Astrocyte of the spinal cord (primary cell): ENCODE measurements around the gene FN3KRP.

Source experiments
- DNase-seq: peaks from one replicate; pipeline ENCODE4 v3.0.0; 2011; ENCODE audit warnings: low read depth, low spot score
- H3K4me3 ChIP-seq: 2 replicates; pipeline ENCODE4 v1.5.1; 2011; ENCODE audit warnings: low read depth, mild to moderate bottlenecking, low read length, moderate library complexity
- CTCF ChIP-seq: IDR thresholded peaks from 2 replicates; pipeline ENCODE4 v1.5.1; 2012; ENCODE audit warnings: low read depth, mild to moderate bottlenecking, low read length, inconsistent platforms
- in situ Hi-C: cut with HindIII; loops from 2 replicates; pipeline ENCODE4 v1.10.0; 2017; ENCODE audit warnings: low sequenced_read_pairs

FN3KRP gene

DNA sequence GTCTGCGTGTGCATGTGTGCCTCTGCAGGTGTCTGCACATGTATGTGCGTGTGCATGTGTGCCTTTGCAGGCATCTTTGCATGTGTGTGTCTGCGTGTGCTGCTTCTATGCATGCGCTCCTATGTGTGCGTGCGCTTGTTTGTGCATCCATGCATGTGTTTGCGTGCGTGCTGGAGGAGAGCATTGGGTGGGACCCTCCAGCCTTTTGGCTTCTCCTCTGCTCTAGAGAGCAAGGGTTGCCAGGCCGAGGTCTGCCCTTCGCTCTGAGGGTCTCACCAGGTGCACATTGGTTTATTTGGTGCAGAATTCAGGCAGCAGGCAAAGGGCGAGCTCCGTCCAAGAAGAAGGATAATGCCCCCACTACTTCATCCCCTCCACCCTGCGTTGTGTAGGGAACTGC is 17.0 kb upstream of the FN3KRP start:
- no peak overlapping the region for H3K4me3 ChIP-seq
- DNase-seq: no peak
- no peak for TF ChIP-seq CTCF
- in situ Hi-C loops: no loop called here

- H3K4me3 ChIP-seq: no peak overlapping the region
- no peak for TF ChIP-seq CTCF
- in situ Hi-C loops: no loop called here
- no peak for DNase-seq
Measured at GRCh38 chr17:82702231-82702927, 14.1 kb upstream of the FN3KRP start.

- no peak for TF ChIP-seq CTCF
- in situ Hi-C loops: no loop called here
- no peak overlapping the region for H3K4me3 ChIP-seq
- no peak for DNase-seq
Measured at GRCh38 chr17:82703036-82703745, 13.3 kb upstream of the FN3KRP start.

DNA sequence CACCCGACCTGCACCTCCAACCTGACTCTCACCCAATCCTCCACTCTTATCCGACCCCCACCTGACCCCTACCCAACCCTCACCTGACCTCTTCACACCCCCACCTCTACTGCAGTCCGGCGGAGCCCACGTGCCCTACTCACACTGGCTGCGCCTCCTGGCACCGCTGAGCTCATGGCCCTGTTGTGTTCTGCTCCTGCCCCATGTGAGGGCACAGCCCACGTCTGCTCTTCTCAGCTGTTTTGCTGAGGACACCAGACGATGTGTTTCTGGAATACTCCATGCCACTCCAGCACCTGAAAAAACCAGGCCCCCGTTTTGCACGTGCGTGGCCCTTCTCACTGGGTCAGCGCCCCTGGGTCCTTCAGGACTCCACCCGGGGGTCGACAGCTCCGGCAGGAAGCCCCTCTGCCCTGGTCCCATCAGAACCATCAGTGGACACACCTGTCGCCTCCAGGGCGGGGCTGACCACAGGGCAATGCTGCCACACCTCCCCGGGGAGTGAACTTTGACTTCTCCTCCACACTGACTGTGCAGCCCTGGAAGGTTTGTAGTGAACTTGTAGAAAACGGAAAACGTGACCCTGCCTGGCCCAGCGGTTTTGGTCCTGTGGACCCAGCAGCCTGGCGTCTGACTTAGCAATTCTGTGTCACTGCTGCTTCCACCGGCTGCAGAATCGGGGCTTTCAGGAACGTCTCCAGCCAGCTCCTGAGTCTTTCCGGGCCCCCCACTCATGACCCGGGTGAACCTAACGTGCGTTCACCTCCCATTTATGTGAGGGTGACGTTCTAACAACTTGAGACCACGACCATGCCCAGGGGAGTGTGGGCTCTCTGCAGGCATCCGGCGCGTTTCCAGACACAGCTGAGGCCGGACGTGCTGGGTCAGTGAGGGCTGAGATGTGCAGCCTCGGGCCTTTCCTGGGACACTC is 12.3 kb upstream of the FN3KRP start:
- H3K4me3 ChIP-seq: no peak overlapping the region
- in situ Hi-C loops: no loop called here
- no peak for TF ChIP-seq CTCF
- DNase-seq: no peak

- H3K4me3 ChIP-seq: no peak overlapping the region
- in situ Hi-C loops: no loop called here
- DNase-seq: no peak
- TF ChIP-seq CTCF: no peak
Measured at GRCh38 chr17:82704886-82705285, 11.6 kb upstream of the FN3KRP start.

GRCh38 chr17:82705756-82706155 is 10.8 kb upstream of the FN3KRP start:
- no peak for DNase-seq
- no peak for TF ChIP-seq CTCF
- in situ Hi-C loops: no loop called here
- H3K4me3 ChIP-seq: no peak overlapping the region
